Uterus (tissue), 2 donors: ENCODE results near the gene TBC1D13.

Experiments used
- CTCF ChIP-seq, 4 experiments: fragments of 200-600 bp in 2 of 4; fragments of 450-650 bp in 2 of 4; sonication (generic) in 2 of 4; IDR thresholded peaks; one replicate each; pipeline ENCODE4 v1.5.1; 2016 to 2019; ENCODE audit warnings: antibody characterized with exemption in 4 of 4, mild to moderate bottlenecking in 2 of 4, moderate library complexity in 1 of 4
- POLR2A ChIP-seq, 2 donors: fragments of 450-650 bp; IDR thresholded peaks; one replicate each; pipeline ENCODE4 v1.6.1; 2016; ENCODE audit warnings: antibody characterized with exemption in 2 of 2, mild to moderate bottlenecking in 1 of 2, moderate library complexity in 1 of 2

GRCh38 chr9:128786681-128787601 is at the start of gene TBC1D13:
- peak in 1 of 4 experiments; percentile 26 for TF ChIP-seq CTCF (IDR thresholded peaks at IDR 0.05)
- TF ChIP-seq POLR2A (IDR thresholded peaks at IDR 0.05): peak; percentile 53 to 68
